ENCODE measurements around the gene ALDH1A1.

ALDH1A1 gene

GRCh38 chr9:72984226-72984947 lies 31.5 kb upstream of the ALDH1A1 start:
- TF ChIP-seq, protein P1, sequence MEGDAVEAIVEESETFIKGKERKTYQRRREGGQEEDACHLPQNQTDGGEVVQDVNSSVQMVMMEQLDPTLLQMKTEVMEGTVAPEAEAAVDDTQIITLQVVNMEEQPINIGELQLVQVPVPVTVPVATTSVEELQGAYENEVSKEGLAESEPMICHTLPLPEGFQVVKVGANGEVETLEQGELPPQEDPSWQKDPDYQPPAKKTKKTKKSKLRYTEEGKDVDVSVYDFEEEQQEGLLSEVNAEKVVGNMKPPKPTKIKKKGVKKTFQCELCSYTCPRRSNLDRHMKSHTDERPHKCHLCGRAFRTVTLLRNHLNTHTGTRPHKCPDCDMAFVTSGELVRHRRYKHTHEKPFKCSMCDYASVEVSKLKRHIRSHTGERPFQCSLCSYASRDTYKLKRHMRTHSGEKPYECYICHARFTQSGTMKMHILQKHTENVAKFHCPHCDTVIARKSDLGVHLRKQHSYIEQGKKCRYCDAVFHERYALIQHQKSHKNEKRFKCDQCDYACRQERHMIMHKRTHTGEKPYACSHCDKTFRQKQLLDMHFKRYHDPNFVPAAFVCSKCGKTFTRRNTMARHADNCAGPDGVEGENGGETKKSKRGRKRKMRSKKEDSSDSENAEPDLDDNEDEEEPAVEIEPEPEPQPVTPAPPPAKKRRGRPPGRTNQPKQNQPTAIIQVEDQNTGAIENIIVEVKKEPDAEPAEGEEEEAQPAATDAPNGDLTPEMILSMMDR (IDR thresholded peaks at IDR 0.05; ENCODE audit: low read depth, low read length, missing control alignments), result no peak
- no peak for DNase-seq (ENCODE audit: extremely low read depth, low read depth)
- no peak overlapping the region for H3K4me3 ChIP-seq (replicated peaks; ENCODE audit: low read depth, low read length)

DNA sequence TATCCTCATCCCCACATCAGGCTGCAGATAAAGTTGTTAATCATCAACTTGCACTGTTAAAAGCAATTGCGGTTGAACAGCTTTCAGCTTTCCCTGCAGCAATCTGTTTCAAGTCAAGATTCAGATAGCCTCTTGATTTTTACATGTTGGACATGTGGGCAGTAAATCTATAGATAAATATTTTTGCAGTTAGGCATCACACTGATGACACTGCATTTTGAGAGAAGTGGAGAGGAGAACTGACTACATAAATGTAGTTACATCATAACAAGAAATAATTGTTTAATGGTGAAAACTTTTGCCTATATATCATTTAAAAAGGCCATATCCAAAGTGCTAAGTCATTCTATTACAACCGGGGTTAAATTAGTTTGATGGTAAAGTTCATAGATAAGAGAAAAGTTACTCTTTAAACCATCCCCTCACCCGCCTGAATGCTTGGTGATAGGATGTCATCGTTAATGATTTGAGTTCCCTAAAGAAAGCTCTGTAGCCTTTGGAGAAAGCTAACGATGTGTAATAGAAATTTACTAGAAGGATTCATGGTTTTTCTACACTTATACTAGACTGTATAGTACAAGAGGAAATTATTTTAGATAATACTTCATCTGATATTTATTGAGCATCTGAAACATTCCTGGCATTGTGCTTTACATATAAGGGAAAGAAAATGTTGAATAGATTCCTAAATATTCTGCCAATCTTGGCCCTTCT lies 30.8 kb upstream of the ALDH1A1 start:
- TF ChIP-seq, protein P1 (IDR thresholded peaks at IDR 0.05; ENCODE audit: low read depth, low read length, missing control alignments), result no peak
- DNase-seq (ENCODE audit: extremely low read depth, low read depth), result no peak

GRCh38 chr9:72983056-72983455 lies 30.2 kb upstream of the ALDH1A1 start:
- no peak for DNase-seq (ENCODE audit: extremely low read depth, low read depth)
- H3K4me3 ChIP-seq (replicated peaks; ENCODE audit: low read depth, low read length), result no peak overlapping the region
- TF ChIP-seq, protein P1 (IDR thresholded peaks at IDR 0.05; ENCODE audit: low read depth, low read length, missing control alignments), result no peak

More for the DNA sequence above, 30.8 kb upstream of the ALDH1A1 start:
- no peak overlapping the region for H3K4me3 ChIP-seq (replicated peaks; ENCODE audit: low read depth, low read length)

GRCh38 chr9:72982146-72982799 lies 29.4 kb upstream of the ALDH1A1 start:
- H3K4me3 ChIP-seq (replicated peaks; ENCODE audit: low read depth, low read length), result no peak overlapping the region
- TF ChIP-seq, protein P1 (IDR thresholded peaks at IDR 0.05; ENCODE audit: low read depth, low read length, missing control alignments), result no peak
- no peak for DNase-seq (ENCODE audit: extremely low read depth, low read depth)

- TF ChIP-seq, protein P1 (IDR thresholded peaks at IDR 0.05; ENCODE audit: low read depth, low read length, missing control alignments), result no peak
Measured at GRCh38 chr9:72981433-72981832, 28.6 kb upstream of the ALDH1A1 start.

GRCh38 chr9:72980600-72981265 lies 27.9 kb upstream of the ALDH1A1 start:
- DNase-seq (ENCODE audit: extremely low read depth, low read depth), result no peak
- TF ChIP-seq, protein P1 (IDR thresholded peaks at IDR 0.05; ENCODE audit: low read depth, low read length, missing control alignments), result no peak
- no peak overlapping the region for H3K4me3 ChIP-seq (replicated peaks; ENCODE audit: low read depth, low read length)

More at GRCh38 chr9:72981433-72981832, 28.6 kb upstream of the ALDH1A1 start:
- H3K4me3 ChIP-seq (replicated peaks; ENCODE audit: low read depth, low read length), result no peak overlapping the region
- no peak for DNase-seq (ENCODE audit: extremely low read depth, low read depth)
